Measurements from ENCODE around the gene MYOM1. TPM values are rescaled to one million over a fixed set of nuclear protein-coding genes. Genes with fewer than 3 reads are reported as not detected.

The MYOM1 gene
- total and polyA plus RNA-seq, 10 donors: 1.2 to 6.2 (median 2.0) TPM

- DNase-seq: no peak
- Histone ChIP-seq H3K27me3 (replicated peaks in 1 of 7) (peaks cover 0 to 12% (median 0%) of the 10 kb centered on the region in 7 donors), H3K27ac (peak overlapping the region in 1 of 8 donors; percentile 58), H3K9me3 (no peaks in the 10 kb centered on the region), H3K4me3 (no peak overlapping the region), H3K4me1 (peaks cover 0 to 41% (median 19%) of the 10 kb centered on the region in 6 donors), H3K36me3 (no peaks in the 10 kb centered on the region)
- 79 to 87% (median 84%) methylated on average over 4 of the region's 4 CpGs for WGBS, 5 donors
- TF ChIP-seq POLR2A (IDR thresholded peaks at IDR 0.05) (no peak), CTCF (IDR thresholded peaks at IDR 0.05 in 8 of 11, conservative IDR thresholded peaks at IDR 0.05 in 3 of 11) (no peak), POLR2AphosphoS5 (IDR thresholded peaks at IDR 0.05) (no peak)
- intact Hi-C loops (cut with DNase I; ENCODE audit: low total_unique reads): no loop called here
Observed at GRCh38 chr18:3046216-3046808, 173.5 kb downstream of the MYOM1 start.

GRCh38 chr18:3044931-3045698, 174.7 kb downstream of the MYOM1 start:
- H3K4me3 ChIP-seq: peak overlapping the region in 1 of 8 donors; percentile 1
- H3K27me3 ChIP-seq (replicated peaks in 1 of 7): peaks cover 0 to 12% (median 0%) of the 10 kb centered on the region in 7 donors
- peak overlapping the region in 4 of 8 donors; percentile 27 to 58 (median 44) for H3K27ac ChIP-seq
- peaks cover 0 to 37% (median 19%) of the 10 kb centered on the region in 6 donors for H3K4me1 ChIP-seq
- WGBS, 5 donors: 26 to 39% (median 36%) methylated on average over 12 of the region's 12 CpGs
- TF ChIP-seq POLR2A (IDR thresholded peaks at IDR 0.05): no peak
- TF ChIP-seq CTCF (IDR thresholded peaks at IDR 0.05 in 8 of 11, conservative IDR thresholded peaks at IDR 0.05 in 3 of 11): no peak
- peak in 1 of 3 donors; percentile 32 for TF ChIP-seq POLR2AphosphoS5 (IDR thresholded peaks at IDR 0.05)
- DNase-seq: no peak
- intact Hi-C loops (cut with DNase I; ENCODE audit: low total_unique reads): no loop called here
- H3K9me3 ChIP-seq: no peaks in the 10 kb centered on the region
- H3K36me3 ChIP-seq: no peaks in the 10 kb centered on the region

GRCh38 chr18:3042379-3042778, 177.4 kb downstream of the MYOM1 start:
- 61 to 76% (median 69%) methylated on average over 2 of the region's 2 CpGs for WGBS, 5 donors
- TF ChIP-seq POLR2AphosphoS5 (IDR thresholded peaks at IDR 0.05) (no peak), POLR2A (IDR thresholded peaks at IDR 0.05) (no peak), CTCF (IDR thresholded peaks at IDR 0.05 in 8 of 11, conservative IDR thresholded peaks at IDR 0.05 in 3 of 11) (no peak)
- H3K27me3 ChIP-seq (replicated peaks in 1 of 7): peaks cover 0 to 7% (median 0%) of the 10 kb centered on the region in 7 donors
- no peak for DNase-seq
- H3K27ac ChIP-seq: peak overlapping the region in 4 of 8 donors; percentile 34 to 54 (median 46)
- no peak overlapping the region for H3K4me3 ChIP-seq
- H3K9me3 ChIP-seq: no peaks in the 10 kb centered on the region
- intact Hi-C loops (cut with DNase I; ENCODE audit: low total_unique reads): no loop called here
- peaks cover under 1 to 43% (median 19%) of the 10 kb centered on the region in 6 donors for H3K4me1 ChIP-seq
- H3K36me3 ChIP-seq: no peaks in the 10 kb centered on the region

GRCh38 chr18:3041843-3042242, 177.9 kb downstream of the MYOM1 start:
- no peaks in the 10 kb centered on the region for H3K9me3 ChIP-seq
- 72 to 84% (median 75%) methylated on average over 5 of the region's 5 CpGs for WGBS, 5 donors
- H3K4me1 ChIP-seq: peaks cover 3 to 48% (median 23%) of the 10 kb centered on the region in 6 donors

More at GRCh38 chr18:3041843-3042242, 177.9 kb downstream of the MYOM1 start:
- TF ChIP-seq POLR2A (IDR thresholded peaks at IDR 0.05): no peak
- no peak for TF ChIP-seq CTCF (IDR thresholded peaks at IDR 0.05 in 8 of 11, conservative IDR thresholded peaks at IDR 0.05 in 3 of 11)
- TF ChIP-seq POLR2AphosphoS5 (IDR thresholded peaks at IDR 0.05): no peak
- Histone ChIP-seq H3K36me3 (no peaks in the 10 kb centered on the region), H3K27ac (peak overlapping the region in 5 of 8 donors; percentile 2 to 54 (median 42)), H3K27me3 (replicated peaks in 1 of 7) (peaks cover 0 to 5% (median 0%) of the 10 kb centered on the region in 7 donors), H3K4me3 (no peak overlapping the region)
- intact Hi-C loops (cut with DNase I; ENCODE audit: low total_unique reads): no loop called here
- no peak for DNase-seq

Measured in spleen (tissue), 11 donors.